H9 (cell line): ENCODE measurements around the gene CORO7. TPM values are rescaled to one million over a fixed set of nuclear protein-coding genes. Genes with fewer than 3 reads are reported as not detected.

Experiments
- DNase-seq: peaks from one replicate; pipeline ENCODE4 v3.0.0-alpha.2; 2017
- H2AFZ ChIP-seq: one replicate; pipeline ENCODE4 v1.6.1; 2013; ENCODE audit warnings: mild to moderate bottlenecking, low read length, control low read depth, moderate library complexity
- H2AK5ac ChIP-seq: 2 replicates; pipeline ENCODE4 v1.6.1; 2013; ENCODE audit warnings: low read length, control low read depth, mixed read lengths; ENCODE audit not compliant: insufficient read length
- H2BK120ac ChIP-seq: one replicate; pipeline ENCODE4 v1.6.1; 2013; ENCODE audit warnings: low read depth, mild to moderate bottlenecking, low read length, control low read depth, inconsistent platforms; ENCODE audit not compliant: poor library complexity, severe bottlenecking
- H2BK12ac ChIP-seq: 2 replicates; pipeline ENCODE4 v1.6.1; 2013; ENCODE audit warnings: low read length, control low read depth, mixed read lengths, low read depth; ENCODE audit not compliant: insufficient read length
- H2BK15ac ChIP-seq: 2 replicates; pipeline ENCODE4 v1.6.1; 2013; ENCODE audit warnings: low read depth, low read length, control low read depth
- H2BK20ac ChIP-seq: one replicate; pipeline ENCODE4 v1.6.1; 2013; ENCODE audit warnings: low read depth, mild to moderate bottlenecking, low read length, control low read depth, inconsistent platforms; ENCODE audit not compliant: poor library complexity, severe bottlenecking
- H2BK5ac ChIP-seq: 2 replicates; pipeline ENCODE4 v1.6.1; 2013; ENCODE audit warnings: low read length, control low read depth, mixed read lengths; ENCODE audit not compliant: insufficient read length
- H3K14ac ChIP-seq: 2 replicates; pipeline ENCODE4 v1.6.1; 2013; ENCODE audit warnings: low read length, control low read depth; ENCODE audit not compliant: insufficient read depth
- H3K18ac ChIP-seq: 2 replicates; pipeline ENCODE4 v1.6.1; 2013; ENCODE audit warnings: low read depth, mild to moderate bottlenecking, mixed read lengths, low read length, control low read depth; ENCODE audit not compliant: insufficient read length
- H3K23ac ChIP-seq: 2 replicates; pipeline ENCODE4 v1.6.1; 2013; ENCODE audit warnings: low read length, control low read depth, mixed read lengths, low read depth; ENCODE audit not compliant: insufficient read length
- H3K23me2 ChIP-seq: 2 replicates; pipeline ENCODE4 v1.6.1; 2013; ENCODE audit warnings: low read depth, mild to moderate bottlenecking, mixed read lengths, low read length, control low read depth; ENCODE audit not compliant: insufficient read length, poor library complexity, severe bottlenecking
- H3K27ac ChIP-seq: 2 replicates; pipeline ENCODE4 v1.5.1; 2013; ENCODE audit warnings: low read length, control low read depth, mixed read lengths, low read depth; ENCODE audit not compliant: insufficient read length
- H3K27me3 ChIP-seq: 2 replicates; pipeline ENCODE4 v1.6.1; 2013; ENCODE audit warnings: low read length, control low read depth, inconsistent platforms; ENCODE audit not compliant: insufficient read depth
- H3K4ac ChIP-seq: 2 replicates; pipeline ENCODE4 v1.6.1; 2013; ENCODE audit warnings: low read depth, mild to moderate bottlenecking, control low read depth, inconsistent platforms, low read length, moderate library complexity
- H3K4me1 ChIP-seq: 2 replicates; pipeline ENCODE4 v1.6.1; 2013; ENCODE audit warnings: low read length, control low read depth, inconsistent platforms; ENCODE audit not compliant: insufficient read depth
- H3K4me2 ChIP-seq: 2 replicates; pipeline ENCODE4 v1.6.1; 2013; ENCODE audit warnings: low read length, control low read depth, mixed read lengths; ENCODE audit not compliant: insufficient read length, insufficient read depth
- H3K56ac ChIP-seq: 2 replicates; pipeline ENCODE4 v1.6.1; 2013; ENCODE audit warnings: low read depth, mild to moderate bottlenecking, mixed read lengths, low read length, control low read depth; ENCODE audit not compliant: insufficient read length
- H3K79me1 ChIP-seq: 2 replicates; pipeline ENCODE4 v1.6.1; 2013; ENCODE audit warnings: low read depth, mild to moderate bottlenecking, moderate library complexity, low read length, control low read depth, inconsistent platforms; ENCODE audit not compliant: insufficient read depth, poor library complexity, severe bottlenecking
- H3K79me2 ChIP-seq: 2 replicates; pipeline ENCODE4 v1.6.1; 2013; ENCODE audit warnings: low read length, control low read depth, inconsistent platforms; ENCODE audit not compliant: insufficient read depth
- H3K9ac ChIP-seq: 2 replicates; pipeline ENCODE4 v1.6.1; 2013; ENCODE audit warnings: low read length, control low read depth, mixed read lengths; ENCODE audit not compliant: insufficient read length; ENCODE audit errors: extremely low read depth
- H3K9me3 ChIP-seq: one replicate; pipeline ENCODE4 v1.6.1; 2013; ENCODE audit warnings: low read depth, low read length, inconsistent platforms; ENCODE audit not compliant: control insufficient read depth
- H3T11ph ChIP-seq: one replicate; pipeline ENCODE4 v1.6.1; 2013; ENCODE audit warnings: mild to moderate bottlenecking, low read length, control low read depth, inconsistent platforms
- H4K20me1 ChIP-seq: one replicate; pipeline ENCODE4 v1.6.1; 2013; ENCODE audit not compliant: control insufficient read depth, insufficient read length, insufficient read depth
- H4K5ac ChIP-seq: 2 replicates; pipeline ENCODE4 v1.6.1; 2013; ENCODE audit warnings: low read depth, mild to moderate bottlenecking, mixed read lengths, low read length, control low read depth; ENCODE audit not compliant: insufficient read length
- H4K8ac ChIP-seq: replicated peaks from 2 replicates; pipeline ENCODE4 v1.6.1; 2013; ENCODE audit warnings: low read length, control low read depth, mixed read lengths, low read depth; ENCODE audit not compliant: insufficient read length
- H4K91ac ChIP-seq: 2 replicates; pipeline ENCODE4 v1.6.1; 2013; ENCODE audit warnings: low read depth, mild to moderate bottlenecking, moderate library complexity, mixed read lengths, low read length, control low read depth; ENCODE audit not compliant: insufficient read length
- H3K27ac Mint-ChIP-seq, 3 experiments: 2 replicates in 2 of 3; 3 replicates in 1 of 3; pipeline ENCODE4 v1.8.0; 2020 to 2021; ENCODE audit warnings: mixed read lengths in 3 of 3, mild to moderate bottlenecking in 1 of 3, moderate library complexity in 1 of 3
- H3K27me3 Mint-ChIP-seq: 2 replicates; pipeline ENCODE4 v1.8.0; 2021; ENCODE audit warnings: low read depth, mild to moderate bottlenecking, moderate library complexity, mixed read lengths
- H3K36me3 Mint-ChIP-seq, 3 experiments: 2 replicates in 2 of 3; 3 replicates in 1 of 3; pipeline ENCODE4 v1.8.0; 2020 to 2021; ENCODE audit warnings: low read depth in 3 of 3, mixed read lengths in 3 of 3; ENCODE audit not compliant: insufficient read depth in 1 of 3
- H3K4me1 Mint-ChIP-seq, 2 experiments: 2 replicates each; pipeline ENCODE4 v1.8.0; 2020; ENCODE audit warnings: mixed read lengths in 2 of 2
- H3K4me3 Mint-ChIP-seq, 2 experiments: 2 replicates in 1 of 2; 3 replicates in 1 of 2; pipeline ENCODE4 v1.8.0; 2020 to 2021; ENCODE audit warnings: mild to moderate bottlenecking in 2 of 2, mixed read lengths in 2 of 2, moderate library complexity in 1 of 2
- H3K9me3 Mint-ChIP-seq, 2 experiments: 2 replicates in 1 of 2; 3 replicates in 1 of 2; pipeline ENCODE4 v1.8.0; 2020; ENCODE audit warnings: mild to moderate bottlenecking in 2 of 2, mixed read lengths in 2 of 2, moderate library complexity in 1 of 2
- CTCF ChIP-seq: fragments of 200-600 bp; sonication (generic); conservative IDR thresholded peaks from 3 replicates; pipeline ENCODE4 v1.8.0; 2021; ENCODE audit warnings: antibody characterized with exemption, mild to moderate bottlenecking
- WGBS: extraction: QIAGEN DNeasy Blood & Tissue Kit; methylation state at CpG from one replicate; pipeline ENCODE4 v1.1.7; 2013; ENCODE audit warnings: missing lambda C conversion rate, low lambda C conversion rate, mixed read lengths; ENCODE audit not compliant: insufficient read length; ENCODE audit errors: extremely low coverage; 5-methylcytosine and 5-hydroxymethylcytosine counted together
- total RNA-seq: library from RNA; stranded (reverse); gene quantifications from 2 replicates; pipeline ENCODE4 v1.2.1, GENCODE V29; 2021

Gene CORO7
- total RNA-seq, 1 experiment from 2014 or later = 38.4 TPM

- Histone ChIP-seq H2BK5ac (no peak overlapping the region), H3K23me2 (no peaks in the 10 kb centered on the region), H3T11ph (no peak overlapping the region), H3K4me2 (no peak overlapping the region), H3K4ac (no peak overlapping the region), H3K9me3 (no peaks in the 10 kb centered on the region), H3K14ac (no peak overlapping the region), H2BK12ac (no peak overlapping the region), H3K4me1 (no peaks in the 10 kb centered on the region), H3K23ac (no peak overlapping the region), H2BK15ac (no peak overlapping the region), H3K79me1 (peaks cover 7% of the 10 kb centered on the region), H2AFZ (no peak overlapping the region), H3K27ac (no peak overlapping the region), H3K18ac (no peak overlapping the region), H4K8ac (no peak overlapping the region), H3K9ac (no peak overlapping the region), H3K27me3 (no peaks in the 10 kb centered on the region), H3K56ac (no peak overlapping the region), H2BK20ac (no peak overlapping the region), H4K91ac (no peak overlapping the region), H2AK5ac (no peak overlapping the region), H3K79me2 (peaks cover 14% of the 10 kb centered on the region; the same call in 1 of the 2 replicates), H2BK120ac (no peak overlapping the region), H4K20me1 (no peaks in the 10 kb centered on the region), H4K5ac (no peak overlapping the region)
- Mint-ChIP-seq H3K4me1 (peaks cover 6% of the 10 kb centered on the region in 2 experiments), H3K27ac (no peak overlapping the region; a peak in 1 of 7 replicates), H3K36me3 (peaks cover 28 to 35% (median 33%) of the 10 kb centered on the region in 3 experiments), H3K4me3 (no peak overlapping the region; a peak in 1 of 5 replicates), H3K9me3 (peaks cover 18% of the 10 kb centered on the region in 2 experiments), H3K27me3 (peaks cover 4% of the 10 kb centered on the region)
- DNase-seq = no peak
- no CpG with 5 or more reads among the region's 8 CpGs for WGBS
- no peak for TF ChIP-seq CTCF
These were observed 69.4 kb downstream of the CORO7 start for GRCh38 chr16:4347010-4347409.
